ENCODE measurements around the gene LY6G6D.

LY6G6D gene

GRCh38 chr6:31734247-31734820 lies 19.2 kb downstream of the LY6G6D start:
- no peak for DNase-seq (ENCODE audit: low read depth in 3 of 3, low spot score in 1 of 3)

- peak in 1 of 3 donors; percentile 26 for DNase-seq (ENCODE audit: low read depth in 3 of 3, low spot score in 1 of 3)
Measured at GRCh38 chr6:31734821-31735406, 19.8 kb downstream of the LY6G6D start.

GRCh38 chr6:31736021-31736767 lies 21.0 kb downstream of the LY6G6D start, which contains the start of gene CLIC1:
Gene CLIC1, minus strand, starts transcription at chr6:31736530. Its CDS starts 230 bp downstream, at chr6:31736300.
- DNase-seq (ENCODE audit: low read depth in 3 of 3, low spot score in 1 of 3), result peak in 2 of 3 donors; percentile 54 to 64

- DNase-seq (ENCODE audit: low read depth in 3 of 3, low spot score in 1 of 3), result no peak
Measured at GRCh38 chr6:31736768-31737314, 21.7 kb downstream of the LY6G6D start.

GRCh38 chr6:31737315-31737990 lies 22.3 kb downstream of the LY6G6D start:
- DNase-seq (ENCODE audit: low read depth in 3 of 3, low spot score in 1 of 3), result no peak

- peak in 1 of 3 donors; percentile 29 for DNase-seq (ENCODE audit: low read depth in 3 of 3, low spot score in 1 of 3)
Measured at GRCh38 chr6:31737991-31738979, 23.1 kb downstream of the LY6G6D start.

GRCh38 chr6:31739639-31740396 lies 24.7 kb downstream of the LY6G6D start, which contains the start of gene MSH5:
Gene MSH5, plus strand, starts transcription at chr6:31740005. Its CDS starts 462 bp downstream, at chr6:31740467.
- DNase-seq (ENCODE audit: low read depth in 3 of 3, low spot score in 1 of 3), result peak; percentile 83 to 89 (median 87)

GRCh38 chr6:31740397-31741223 lies 25.5 kb downstream of the LY6G6D start:
- DNase-seq (ENCODE audit: low read depth in 3 of 3, low spot score in 1 of 3), result no peak

- no peak for DNase-seq (ENCODE audit: low read depth in 3 of 3, low spot score in 1 of 3)
Measured at GRCh38 chr6:31741815-31742214, 26.7 kb downstream of the LY6G6D start.

GRCh38 chr6:31742894-31743293 lies 27.7 kb downstream of the LY6G6D start:
- DNase-seq (ENCODE audit: low read depth in 3 of 3, low spot score in 1 of 3), result no peak

GRCh38 chr6:31744422-31744821 lies 29.3 kb downstream of the LY6G6D start:
- DNase-seq (ENCODE audit: low read depth in 3 of 3, low spot score in 1 of 3), result no peak

- no peak for DNase-seq (ENCODE audit: low read depth in 3 of 3, low spot score in 1 of 3)
Measured at GRCh38 chr6:31749301-31750036, 34.3 kb downstream of the LY6G6D start.

- DNase-seq (ENCODE audit: low read depth in 3 of 3, low spot score in 1 of 3), result no peak
Measured at GRCh38 chr6:31750411-31751022, 35.4 kb downstream of the LY6G6D start.

GRCh38 chr6:31752739-31753319 lies 37.7 kb downstream of the LY6G6D start:
- no peak for DNase-seq (ENCODE audit: low read depth in 3 of 3, low spot score in 1 of 3)

- DNase-seq (ENCODE audit: low read depth in 3 of 3, low spot score in 1 of 3), result no peak
Measured at GRCh38 chr6:31758281-31758680, 43.1 kb downstream of the LY6G6D start.

GRCh38 chr6:31760790-31761189 lies 45.6 kb downstream of the LY6G6D start:
- no peak for DNase-seq (ENCODE audit: low read depth in 3 of 3, low spot score in 1 of 3)

GRCh38 chr6:31761343-31761742 lies 46.2 kb downstream of the LY6G6D start:
- no peak for DNase-seq (ENCODE audit: low read depth in 3 of 3, low spot score in 1 of 3)
